Measurements from ENCODE around the gene CDADC1. TPM values are rescaled to one million over a fixed set of nuclear protein-coding genes. Genes with fewer than 3 reads are reported as not detected.

Gene CDADC1
- total RNA-seq, 2 donors from 2014 or later = 8.9 to 10.1 TPM

- H3K27ac ChIP-seq = no peak overlapping the region
- no peaks in the 10 kb centered on the region for H3K27me3 ChIP-seq
- H3K4me3 ChIP-seq = no peak overlapping the region
- DNase-seq = no peak
- H3K9me3 ChIP-seq = no peaks in the 10 kb centered on the region
- intact Hi-C loops (cut with DNase I) = no loop called here
- TF ChIP-seq CTCF (IDR thresholded peaks at IDR 0.05) = no peak
- H3K4me1 ChIP-seq = no peaks in the 10 kb centered on the region
- peaks cover 5% of the 10 kb centered on the region for H3K36me3 ChIP-seq
- no peak overlapping the region for H3K9ac ChIP-seq (ENCODE audit: low read depth in 2 of 2, low read length in 2 of 2)
These were observed 11.9 kb downstream of the CDADC1 start for GRCh38 chr13:49259586-49259985.

- no peak overlapping the region for H3K27ac ChIP-seq
- intact Hi-C loops (cut with DNase I) = no loop called here
- no peak overlapping the region for H3K9ac ChIP-seq (ENCODE audit: low read depth in 2 of 2, low read length in 2 of 2)
- peaks cover 5% of the 10 kb centered on the region for H3K36me3 ChIP-seq
- TF ChIP-seq CTCF (IDR thresholded peaks at IDR 0.05) = no peak
- H3K4me3 ChIP-seq = no peak overlapping the region
- no peaks in the 10 kb centered on the region for H3K9me3 ChIP-seq
- no peaks in the 10 kb centered on the region for H3K4me1 ChIP-seq
- no peaks in the 10 kb centered on the region for H3K27me3 ChIP-seq
- DNase-seq = no peak
These were observed 14.9 kb downstream of the CDADC1 start for GRCh38 chr13:49262634-49263033.

- Histone ChIP-seq H3K36me3 (peaks cover 5% of the 10 kb centered on the region), H3K4me3 (no peak overlapping the region), H3K27me3 (no peaks in the 10 kb centered on the region), H3K27ac (no peak overlapping the region), H3K4me1 (no peaks in the 10 kb centered on the region), H3K9ac (ENCODE audit: low read depth in 2 of 2, low read length in 2 of 2) (no peak overlapping the region), H3K9me3 (no peaks in the 10 kb centered on the region)
- no peak for TF ChIP-seq CTCF (IDR thresholded peaks at IDR 0.05)
- intact Hi-C loops (cut with DNase I) = no loop called here
- no peak for DNase-seq
These were observed 18.1 kb downstream of the CDADC1 start for GRCh38 chr13:49265822-49266221.

- peaks cover 3% of the 10 kb centered on the region for H3K4me1 ChIP-seq
- DNase-seq = no peak
- H3K27me3 ChIP-seq = no peaks in the 10 kb centered on the region
- H3K9ac ChIP-seq (ENCODE audit: low read depth in 2 of 2, low read length in 2 of 2) = no peak overlapping the region
- H3K9me3 ChIP-seq = no peaks in the 10 kb centered on the region
- H3K4me3 ChIP-seq = no peak overlapping the region
- no peak for TF ChIP-seq CTCF (IDR thresholded peaks at IDR 0.05)
- intact Hi-C loops (cut with DNase I) = no loop called here
- no peaks in the 10 kb centered on the region for H3K36me3 ChIP-seq
- no peak overlapping the region for H3K27ac ChIP-seq
These were observed 23.5 kb downstream of the CDADC1 start for GRCh38 chr13:49271264-49271663.

GRCh38 chr13:49272296-49272695 lies 24.6 kb downstream of the CDADC1 start:
- no peak overlapping the region for H3K9ac ChIP-seq (ENCODE audit: low read depth in 2 of 2, low read length in 2 of 2)
- H3K27me3 ChIP-seq = no peaks in the 10 kb centered on the region
- TF ChIP-seq CTCF (IDR thresholded peaks at IDR 0.05) = no peak
- intact Hi-C loops (cut with DNase I) = no loop called here
- DNase-seq = no peak
- H3K27ac ChIP-seq = no peak overlapping the region
- no peaks in the 10 kb centered on the region for H3K9me3 ChIP-seq
- peaks cover 3% of the 10 kb centered on the region for H3K4me1 ChIP-seq
- H3K36me3 ChIP-seq = no peaks in the 10 kb centered on the region
- H3K4me3 ChIP-seq = no peak overlapping the region

- no peak for TF ChIP-seq CTCF (IDR thresholded peaks at IDR 0.05)
These were observed 30.5 kb downstream of the CDADC1 start for GRCh38 chr13:49278211-49278610.

More at GRCh38 chr13:49278211-49278610, 30.5 kb downstream of the CDADC1 start:
- Histone ChIP-seq H3K4me1 (no peaks in the 10 kb centered on the region), H3K36me3 (no peaks in the 10 kb centered on the region), H3K9me3 (no peaks in the 10 kb centered on the region), H3K27me3 (no peaks in the 10 kb centered on the region), H3K9ac (ENCODE audit: low read depth in 2 of 2, low read length in 2 of 2) (no peak overlapping the region), H3K27ac (no peak overlapping the region), H3K4me3 (no peak overlapping the region)
- DNase-seq = no peak
- intact Hi-C loops (cut with DNase I) = no loop called here
